GM19468 (cell line): ENCODE data around the gene SH3TC2.

Experiments used
- ATAC-seq: cut with Tn5 transposase; IDR thresholded peaks from one replicate; pipeline ENCODE4 v1.9.1; 2021; ENCODE audit warnings: mild to moderate bottlenecking, moderate library complexity, moderate number of reproducible peaks; ENCODE audit not compliant: unreplicated experiment; ENCODE audit errors: extremely low read depth

Gene SH3TC2

DNA sequence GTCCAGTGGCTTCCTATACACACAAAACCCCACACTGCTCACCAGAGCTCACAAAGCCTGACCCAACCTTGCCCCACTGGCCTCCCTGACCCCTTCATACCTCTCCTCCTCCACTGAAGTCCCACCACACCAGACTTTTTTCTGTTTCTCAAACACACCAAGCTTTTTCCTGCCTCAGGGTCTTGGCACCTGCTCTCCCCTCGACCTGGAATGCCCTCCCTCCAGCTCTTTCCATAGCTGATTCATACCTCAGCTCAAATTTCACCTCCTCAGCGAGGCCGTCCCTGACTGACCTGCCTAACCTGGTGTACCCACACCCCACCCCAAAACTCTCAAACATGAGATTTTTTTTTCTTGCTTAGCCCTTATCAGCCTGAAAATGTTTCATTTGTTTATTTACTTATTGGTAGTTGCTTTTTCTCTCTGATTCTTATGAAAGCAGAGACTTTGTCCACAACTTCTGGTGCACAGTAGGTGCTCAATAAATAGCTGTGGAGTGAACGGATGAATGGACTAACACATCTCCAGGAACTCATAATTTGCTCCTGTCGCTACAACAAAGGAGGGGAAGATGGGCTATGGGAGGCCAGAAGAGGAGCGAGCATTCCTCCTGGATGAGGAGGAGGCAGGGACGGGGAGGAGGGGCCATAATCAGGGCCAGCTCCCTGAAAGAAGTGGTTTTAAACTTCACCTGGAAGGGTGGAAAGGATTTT, 84.3 kb downstream of the SH3TC2 start:
- ATAC-seq: no peak

DNA sequence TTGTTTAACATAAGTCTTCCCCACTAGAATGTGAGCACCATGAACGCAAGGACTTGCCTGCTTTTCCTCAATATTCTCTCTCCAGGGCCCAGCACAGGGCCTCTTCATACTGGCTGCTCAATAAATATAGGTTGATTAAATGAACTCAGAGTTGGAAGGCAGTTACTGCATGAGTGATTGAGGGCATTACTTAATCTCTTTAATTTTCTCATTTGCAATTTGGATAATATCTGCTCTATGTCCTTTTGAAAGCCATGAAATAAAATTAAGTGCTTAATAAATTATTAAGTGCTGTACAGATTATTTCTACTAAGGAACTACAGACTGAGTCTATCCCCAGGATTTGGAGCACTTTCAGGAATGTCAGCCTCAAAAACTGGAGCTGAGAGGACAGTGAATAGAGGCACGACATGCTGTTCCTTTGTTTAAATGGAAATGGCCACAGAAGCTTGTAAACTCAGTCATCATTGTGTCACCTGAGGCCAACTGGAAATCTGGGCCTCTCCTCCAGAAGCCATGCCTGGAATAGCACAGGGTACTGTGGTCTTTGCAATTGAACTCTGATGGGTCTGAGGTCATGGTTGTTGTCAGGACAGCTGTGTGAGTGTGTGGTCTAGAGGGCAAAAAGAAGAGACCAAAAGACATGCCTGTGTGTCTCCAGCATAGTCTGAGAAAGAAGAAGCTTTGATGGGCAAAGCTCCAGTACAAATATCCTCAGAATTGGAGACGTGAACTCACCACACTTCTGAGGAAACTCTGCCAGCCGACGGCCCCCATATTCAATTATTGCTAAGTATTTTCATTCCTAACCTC, 86.1 kb downstream of the SH3TC2 start:
- no peak for ATAC-seq

DNA sequence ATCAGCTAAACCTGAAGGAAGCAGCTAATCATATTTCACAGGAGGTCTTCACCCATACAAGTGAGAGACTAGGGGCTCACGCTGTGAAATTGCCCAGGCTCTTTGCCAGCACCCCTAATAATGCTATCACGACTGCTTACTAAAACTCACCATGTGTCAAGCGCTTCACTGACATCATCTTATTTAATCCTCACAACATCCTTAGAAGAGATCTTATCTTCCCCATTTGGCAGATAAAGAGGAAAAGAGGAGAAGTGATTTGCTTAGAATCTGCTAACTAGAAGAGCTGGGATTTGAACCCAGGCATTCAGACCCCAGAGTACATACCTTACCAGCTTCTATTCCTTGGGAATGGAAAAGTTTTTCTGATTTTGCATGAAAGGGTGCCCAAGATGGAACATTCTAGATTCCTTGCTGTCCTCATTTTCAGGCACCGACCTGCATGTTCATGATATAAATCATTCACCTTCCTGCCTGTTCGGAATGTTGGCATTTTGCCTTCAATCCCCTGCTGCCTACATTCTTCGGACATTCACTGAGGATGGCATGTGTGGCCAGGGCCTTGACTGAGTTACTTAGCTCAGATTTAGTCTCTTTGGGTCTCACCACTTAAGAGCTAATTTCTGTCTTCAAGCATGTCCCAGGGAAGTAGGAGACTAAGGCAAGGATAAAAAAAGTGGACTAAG, 88.1 kb downstream of the SH3TC2 start:
- no peak for ATAC-seq

DNA sequence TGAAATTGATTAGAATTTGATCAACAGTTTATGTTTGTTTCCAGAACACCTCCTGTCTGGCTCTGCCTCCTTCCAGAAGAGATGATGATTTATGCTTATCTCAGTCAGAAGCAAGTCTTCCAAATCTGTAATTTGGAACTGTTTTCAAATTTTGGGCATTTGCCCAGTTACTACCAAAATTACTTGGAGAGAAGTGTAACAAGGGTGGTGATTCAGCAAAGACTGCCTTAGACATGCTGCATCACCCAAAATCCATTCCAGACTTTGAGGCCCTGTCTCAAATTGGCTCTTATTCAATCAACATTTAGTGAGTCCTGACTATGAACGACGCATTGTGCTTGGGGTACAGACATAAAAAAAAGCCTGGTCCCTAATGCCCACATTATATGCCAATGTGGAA, 89.4 kb downstream of the SH3TC2 start:
- no peak for ATAC-seq

DNA sequence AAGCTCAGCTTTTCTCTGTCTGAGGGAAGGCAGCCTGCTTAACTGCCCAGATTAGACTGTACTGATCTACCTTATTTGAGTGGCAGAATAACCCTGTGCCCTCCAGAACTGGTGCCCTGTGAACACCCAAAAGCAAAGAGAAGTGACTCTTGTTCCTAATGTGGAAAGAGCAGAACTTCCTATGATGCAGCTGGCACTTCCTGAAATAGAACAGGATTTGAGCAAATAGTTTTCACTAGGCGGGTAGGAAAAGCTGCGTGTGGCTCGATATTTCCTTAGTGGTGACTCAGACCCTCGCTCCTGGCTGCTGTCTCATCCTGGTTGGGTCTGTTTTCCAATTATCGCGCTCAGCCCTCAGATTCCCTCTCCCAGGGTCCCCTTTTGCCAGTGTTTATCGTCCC, 89.9 kb downstream of the SH3TC2 start:
- ATAC-seq: no peak

DNA sequence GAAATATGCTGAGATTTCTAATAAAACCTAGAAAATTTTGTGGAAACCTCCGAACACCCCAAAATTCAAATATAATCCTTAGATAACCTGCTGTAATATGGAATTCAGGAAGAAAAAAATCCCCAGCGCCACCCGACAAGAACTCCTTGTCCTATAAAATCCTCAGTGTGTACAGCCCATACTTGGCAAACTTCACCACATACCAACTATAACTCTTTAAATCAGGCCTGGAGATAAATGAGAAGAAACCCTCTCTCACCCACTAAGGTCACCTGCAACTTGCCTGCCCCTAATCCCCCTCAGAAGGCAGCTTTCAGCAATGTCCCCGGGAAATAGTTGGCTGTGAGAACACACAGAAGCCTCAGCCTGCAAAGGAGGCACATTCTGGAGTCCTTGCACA, 90.5 kb downstream of the SH3TC2 start:
- no peak for ATAC-seq

DNA sequence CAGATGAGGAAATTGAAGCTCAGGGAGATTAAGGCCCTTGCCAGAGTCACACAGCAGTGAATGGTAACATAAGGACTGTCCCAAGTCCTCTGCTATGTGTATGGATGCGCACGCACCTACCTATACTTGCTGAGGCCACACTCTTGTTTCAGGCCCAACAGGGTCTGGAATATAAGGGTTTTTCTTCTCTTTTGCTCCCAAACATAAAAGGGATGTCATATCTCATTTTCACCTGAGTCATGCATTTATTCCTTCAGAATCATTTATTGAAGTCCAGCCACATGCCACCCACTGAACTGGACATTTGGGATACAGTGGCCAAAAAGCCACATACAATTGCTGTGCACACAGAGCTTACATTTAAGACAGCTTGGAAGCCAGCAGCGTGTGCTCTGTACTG, 92.0 kb downstream of the SH3TC2 start:
- no peak for ATAC-seq

DNA sequence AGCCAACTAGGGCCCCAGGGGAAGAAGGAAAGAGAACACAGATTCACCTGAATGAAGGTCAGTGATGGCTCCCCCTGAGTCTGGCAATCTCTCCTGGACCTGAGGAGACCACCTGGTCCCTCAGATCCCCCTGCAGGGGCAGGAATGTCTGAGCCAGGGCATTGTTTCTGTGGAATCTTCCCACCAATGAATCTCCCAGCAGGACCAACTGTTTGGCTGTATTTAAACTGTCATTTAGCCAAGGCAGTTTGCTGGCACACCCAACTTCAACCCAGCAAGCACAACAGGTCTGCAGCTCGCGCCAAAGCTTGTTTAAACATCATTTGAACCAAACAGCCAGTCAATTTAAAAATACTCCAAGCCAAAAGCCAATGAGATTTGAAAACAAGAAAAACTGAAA, 92.6 kb downstream of the SH3TC2 start:
- ATAC-seq: no peak

DNA sequence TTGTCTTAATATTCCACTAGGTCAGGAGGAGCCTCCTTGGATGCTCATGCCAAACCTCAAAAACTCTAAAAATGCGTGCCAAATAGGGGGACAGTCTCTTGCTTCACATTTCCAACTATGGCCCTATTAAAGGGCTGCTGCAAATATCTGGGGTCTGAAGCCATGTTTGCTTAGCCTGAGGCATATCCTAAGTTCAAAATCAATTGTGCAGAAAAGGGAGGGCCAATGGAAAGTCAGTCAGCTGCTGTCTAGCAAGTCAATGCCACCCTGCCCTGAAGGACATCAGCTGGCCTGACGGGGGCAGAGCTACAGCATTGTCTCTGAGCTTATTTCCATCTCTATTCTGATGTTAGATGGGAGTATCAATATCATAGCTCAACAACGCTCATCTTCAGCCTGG, 93.6 kb downstream of the SH3TC2 start:
- no peak for ATAC-seq

DNA sequence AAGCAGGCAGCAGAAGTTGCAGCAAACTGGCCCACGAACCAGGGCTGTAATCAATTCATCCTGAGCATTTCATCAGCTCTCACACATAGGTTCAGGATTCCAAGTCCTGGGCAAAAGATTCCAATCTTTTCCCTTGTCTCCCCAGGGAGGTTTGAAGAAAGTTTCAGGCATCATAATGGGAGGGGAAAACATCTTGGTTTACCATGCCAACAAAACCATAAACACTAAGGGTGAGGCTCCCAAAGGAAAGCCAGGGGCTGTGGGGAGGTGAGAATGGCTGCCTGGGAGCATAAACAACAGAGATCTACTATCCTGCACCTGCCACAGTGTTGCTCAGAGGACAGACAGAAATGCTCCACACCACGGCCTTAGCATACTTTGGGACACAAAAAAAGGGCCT, 94.6 kb downstream of the SH3TC2 start:
- no peak for ATAC-seq

DNA sequence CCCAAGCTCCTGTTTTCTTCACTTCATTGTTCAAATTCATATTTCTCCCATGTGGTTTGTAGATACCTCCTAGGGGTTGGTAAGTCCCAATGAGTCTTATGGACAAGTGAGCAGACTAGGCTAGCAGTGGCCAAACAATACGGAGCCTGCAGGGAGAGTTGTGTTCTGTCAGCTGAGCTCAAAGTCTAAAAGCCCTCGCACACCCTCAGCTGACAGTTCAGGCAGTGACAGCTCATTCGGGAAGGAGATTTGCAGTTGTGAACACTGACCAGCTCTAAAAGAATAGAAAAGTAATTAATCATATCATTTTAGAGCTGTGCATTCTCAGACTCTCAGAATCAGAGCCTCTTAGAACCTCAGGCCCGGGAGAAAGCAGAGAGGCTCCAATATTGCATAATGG, 95.1 kb downstream of the SH3TC2 start:
- no peak for ATAC-seq

DNA sequence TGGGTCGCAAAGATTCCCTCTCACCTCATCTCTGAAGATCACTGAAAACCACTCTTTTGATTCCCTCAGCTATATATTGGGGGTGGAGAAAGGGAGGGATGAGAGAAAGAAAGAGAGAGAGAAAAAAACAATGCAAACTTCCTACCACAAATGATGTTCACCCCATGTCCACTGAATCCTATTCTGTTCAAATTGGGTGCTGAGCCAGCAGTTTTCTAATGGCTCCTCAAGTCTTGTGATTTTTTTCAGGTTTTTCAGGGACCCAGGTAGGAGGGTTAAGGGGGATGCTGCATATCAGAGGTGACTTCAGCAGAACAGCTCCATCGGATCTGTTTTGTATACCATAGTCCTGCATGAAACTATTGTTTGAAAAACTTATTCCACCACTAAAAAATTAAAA, 95.9 kb downstream of the SH3TC2 start:
- ATAC-seq: no peak

DNA sequence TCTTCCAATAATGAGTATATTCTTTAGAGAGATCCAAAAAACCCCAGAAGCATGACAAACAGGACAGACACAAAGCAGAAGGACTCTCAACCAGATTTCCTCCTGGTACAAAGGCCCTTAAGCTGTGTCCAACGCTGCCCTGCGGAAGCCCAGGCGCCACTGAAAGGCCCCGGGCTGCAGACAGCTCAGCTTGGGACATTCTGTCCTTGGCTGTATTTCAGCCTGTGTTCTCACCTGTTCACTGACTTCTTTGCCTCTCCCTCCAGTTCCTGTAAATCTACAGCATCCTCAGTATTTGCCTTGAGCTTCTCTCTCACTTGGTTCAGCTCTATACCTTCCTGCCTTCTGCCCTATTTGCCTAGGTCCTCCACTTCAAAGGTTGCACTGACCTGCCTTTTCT, 96.5 kb downstream of the SH3TC2 start:
- ATAC-seq: no peak

DNA sequence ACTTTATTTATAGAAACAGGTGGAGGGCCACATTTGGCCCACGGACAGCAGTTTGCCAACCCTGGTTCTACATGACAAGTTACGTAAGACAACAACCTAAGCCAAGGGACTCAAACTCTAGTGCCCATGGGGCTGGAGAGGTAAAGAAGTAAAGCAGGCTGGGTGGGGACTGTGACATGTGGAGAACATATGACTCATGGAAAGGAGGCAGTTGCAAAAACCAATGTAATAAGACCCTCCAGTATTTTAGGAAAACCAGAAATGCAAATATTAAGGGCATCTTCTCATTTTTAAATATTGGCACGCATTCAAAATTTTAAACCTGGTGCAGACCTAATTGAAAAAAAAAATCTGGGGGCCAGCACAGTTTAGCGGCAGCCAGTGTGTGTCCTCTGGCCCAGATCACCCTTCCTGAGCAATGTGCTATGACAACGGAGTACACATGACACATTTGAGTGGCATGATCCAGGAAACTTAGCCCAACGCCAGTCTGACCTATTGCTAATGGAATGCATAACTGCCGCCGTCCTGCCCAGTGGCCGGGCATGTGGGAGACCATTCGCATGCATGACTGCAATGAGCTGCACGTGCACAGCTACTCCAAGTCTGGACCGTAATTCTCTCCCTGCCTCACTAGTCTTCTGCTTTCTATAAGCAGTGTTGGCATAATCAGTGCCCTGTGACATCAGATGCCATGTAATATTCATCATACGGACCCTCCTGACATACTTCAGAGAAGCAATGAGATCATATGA, 97.2 kb downstream of the SH3TC2 start:
- no peak for ATAC-seq

DNA sequence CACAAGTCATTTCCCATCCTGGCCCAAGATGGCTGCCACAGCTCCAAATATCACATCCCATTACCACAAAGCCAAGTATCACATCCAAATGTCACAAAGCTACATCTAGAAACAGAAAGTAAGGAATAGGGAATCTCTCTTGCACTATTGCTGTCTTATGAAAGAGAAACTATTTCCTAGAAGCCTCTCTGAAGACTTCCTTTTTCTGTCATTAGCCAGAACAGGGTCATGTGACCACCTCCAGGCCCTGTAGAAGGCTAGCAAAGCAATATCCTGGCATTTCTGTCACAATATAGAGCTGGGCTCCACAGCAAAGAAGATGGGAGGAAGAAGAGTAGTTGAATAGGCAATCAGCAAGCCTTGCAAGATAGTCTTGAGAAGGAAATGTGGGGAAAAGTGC, 99.2 kb downstream of the SH3TC2 start:
- ATAC-seq: no peak

DNA sequence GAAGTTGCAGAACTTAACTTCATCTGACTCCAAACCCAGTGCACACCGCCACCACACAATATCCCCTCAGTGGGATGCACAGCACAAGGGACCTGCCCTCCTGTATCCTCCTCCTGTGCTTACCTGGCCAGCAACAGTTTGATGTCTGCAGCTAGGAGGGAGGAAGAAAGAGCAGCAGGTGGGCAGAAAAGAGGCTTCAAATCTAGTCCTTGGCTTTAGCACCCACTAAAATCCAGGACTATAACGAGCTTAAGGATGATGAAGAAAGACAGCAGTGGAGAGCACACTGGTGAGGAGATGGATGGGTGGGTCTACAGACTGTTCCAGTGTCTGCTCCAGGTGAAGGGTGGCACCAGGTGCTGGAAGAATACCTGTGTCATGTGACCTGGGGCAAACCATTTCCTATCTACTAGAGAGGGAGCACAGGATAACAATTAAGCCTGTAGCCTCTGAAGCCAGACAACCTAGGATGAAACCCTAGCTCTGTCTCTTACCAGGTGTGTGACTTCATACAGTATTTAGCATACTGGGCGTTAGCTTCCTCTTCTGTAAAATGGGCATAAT, 100.0 kb downstream of the SH3TC2 start:
- ATAC-seq: no peak

DNA sequence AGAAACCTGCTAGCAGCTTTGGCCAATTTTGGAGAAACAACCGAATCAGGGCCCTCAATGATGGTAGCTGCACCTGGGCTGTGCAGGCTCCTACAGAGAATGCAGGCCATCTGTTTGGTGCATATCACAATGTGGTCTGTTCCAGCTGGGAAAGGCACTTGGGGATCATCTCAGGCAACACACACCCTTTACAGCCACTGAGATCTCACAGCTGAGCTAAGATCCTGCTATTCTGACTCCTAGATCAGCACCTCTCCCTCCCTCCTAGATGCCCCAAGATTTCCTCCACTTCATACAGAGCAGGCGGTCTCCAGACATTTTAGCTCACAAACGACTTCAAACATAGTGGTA, 100.7 kb downstream of the SH3TC2 start:
- ATAC-seq: no peak

DNA sequence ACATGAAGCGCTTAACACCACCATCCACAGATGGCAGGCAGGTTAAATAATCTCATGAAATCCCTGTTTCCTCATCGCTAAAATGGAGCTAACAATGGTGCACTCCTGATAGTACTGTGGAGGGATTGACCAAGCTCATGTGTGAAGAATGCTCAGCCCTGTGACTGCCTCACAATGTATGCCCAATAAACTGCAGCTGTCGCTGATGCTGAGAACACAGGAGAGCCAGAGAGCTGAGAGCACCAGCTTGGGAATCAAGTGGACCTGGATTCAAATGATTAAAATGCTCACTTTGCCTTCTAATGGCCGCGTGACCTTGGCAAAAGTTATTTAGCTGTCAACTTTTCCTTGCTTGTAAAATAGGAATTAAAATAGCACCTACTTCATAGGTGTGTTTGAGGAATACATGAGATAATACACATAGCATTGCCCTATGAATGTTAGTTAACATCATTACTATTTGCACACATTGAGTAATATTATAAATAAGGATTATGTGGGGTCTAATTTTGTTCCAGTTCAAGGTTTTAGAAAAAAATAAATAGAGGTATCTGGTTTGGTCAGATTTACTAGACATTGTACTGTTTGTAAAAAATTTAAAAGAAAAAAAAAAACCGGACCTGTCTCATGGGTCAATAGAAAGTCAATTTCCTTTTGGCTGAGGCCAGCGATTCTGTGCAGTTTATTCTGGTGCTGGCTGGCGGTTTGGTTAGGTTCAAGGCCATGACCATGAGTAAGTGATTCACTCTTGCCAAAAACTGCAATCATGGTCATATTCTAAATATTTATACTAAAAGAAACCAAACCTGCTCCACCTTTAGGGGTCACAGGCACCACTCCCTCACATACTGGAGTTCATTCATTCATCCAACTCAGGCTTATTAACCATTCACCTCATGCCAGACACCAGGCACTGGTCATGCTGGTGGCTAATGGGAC, 101.3 kb downstream of the SH3TC2 start:
- no peak for ATAC-seq

DNA sequence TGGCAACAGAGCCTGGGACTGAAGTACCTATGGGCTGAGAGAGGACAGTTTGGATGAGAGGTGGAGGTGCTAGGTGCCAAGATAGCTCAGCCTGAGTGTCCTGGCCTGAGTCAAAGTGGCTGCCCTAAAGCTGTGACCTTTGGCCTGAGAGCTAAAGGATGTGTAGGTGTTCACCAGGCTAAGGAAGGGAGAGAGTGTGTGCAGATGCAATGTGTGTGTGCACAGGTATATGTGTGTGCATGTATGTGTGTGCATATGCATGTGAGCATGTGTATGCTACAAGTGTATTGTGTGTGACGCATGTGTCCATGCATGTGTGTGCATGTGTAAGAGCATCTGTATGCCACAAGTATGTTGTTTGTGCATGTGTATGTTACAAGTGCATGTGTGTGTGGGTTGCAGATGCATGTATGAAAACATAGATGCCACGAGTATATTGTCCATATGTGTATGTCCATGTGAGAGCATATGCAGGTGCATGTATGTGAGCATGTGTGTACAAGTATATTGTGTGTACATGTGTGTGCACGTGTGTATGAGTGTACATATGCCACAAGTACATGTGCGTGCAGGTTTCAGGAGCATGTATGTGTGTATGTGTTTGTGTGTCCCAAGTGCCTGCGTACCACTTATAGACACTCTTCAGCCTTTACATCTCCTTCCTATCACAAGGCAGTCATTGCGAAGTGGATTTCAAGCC, 102.6 kb downstream of the SH3TC2 start:
- ATAC-seq: no peak
